GM12873 (cell line): ENCODE data around the gene SH2B3.

Source experiments
- CTCF ChIP-seq: IDR thresholded peaks from 2 replicates; pipeline ENCODE4 v1.5.1; 2012; ENCODE audit warnings: low read depth, mild to moderate bottlenecking, moderate library complexity, low read length, control low read depth; ENCODE audit not compliant: insufficient read depth; ENCODE audit errors: missing control alignments

The SH2B3 gene

GRCh38 chr12:111405859-111406473 lies at the start of gene SH2B3:
SH2B3 (plus strand) TSS chr12:111405923; CDS start chr12:111418146, 12,223 bp downstream.
- no peak for TF ChIP-seq CTCF

DNA sequence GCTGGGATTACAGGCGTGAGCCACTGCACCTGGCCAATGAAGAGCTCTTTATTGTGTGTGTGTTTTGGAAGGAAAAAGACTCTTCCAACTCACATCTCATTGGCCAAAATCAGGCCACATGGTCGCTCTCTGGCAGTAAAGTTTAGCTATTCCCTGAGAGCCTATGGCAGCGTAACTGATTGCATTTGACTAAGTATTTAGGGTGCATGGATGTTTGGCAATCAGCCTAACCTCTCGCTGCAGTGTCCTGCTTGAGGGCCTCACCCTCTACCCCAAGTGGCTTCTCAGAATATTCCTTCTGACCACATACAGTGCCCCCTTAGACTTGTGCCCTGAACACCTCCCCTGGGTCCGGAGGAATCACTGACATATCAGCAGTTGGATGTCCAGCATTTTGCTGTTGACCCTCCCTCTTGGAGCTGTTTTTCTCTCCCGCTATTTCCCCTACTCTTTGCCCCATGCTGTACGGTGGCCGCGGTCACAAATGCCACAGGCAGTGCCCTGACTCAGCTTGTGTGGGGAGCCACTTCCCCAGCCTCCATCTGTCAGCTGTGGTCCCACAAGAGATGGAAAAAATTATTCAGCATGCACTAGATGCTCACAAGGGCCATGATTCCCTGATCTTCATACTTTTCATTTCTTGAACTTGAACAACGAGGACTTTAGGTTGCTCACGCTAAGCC lies 46.4 kb upstream of the SH2B3 start:
- no peak for TF ChIP-seq CTCF

- TF ChIP-seq CTCF, result no peak
Measured at GRCh38 chr12:111359914-111360276, 45.8 kb upstream of the SH2B3 start.

DNA sequence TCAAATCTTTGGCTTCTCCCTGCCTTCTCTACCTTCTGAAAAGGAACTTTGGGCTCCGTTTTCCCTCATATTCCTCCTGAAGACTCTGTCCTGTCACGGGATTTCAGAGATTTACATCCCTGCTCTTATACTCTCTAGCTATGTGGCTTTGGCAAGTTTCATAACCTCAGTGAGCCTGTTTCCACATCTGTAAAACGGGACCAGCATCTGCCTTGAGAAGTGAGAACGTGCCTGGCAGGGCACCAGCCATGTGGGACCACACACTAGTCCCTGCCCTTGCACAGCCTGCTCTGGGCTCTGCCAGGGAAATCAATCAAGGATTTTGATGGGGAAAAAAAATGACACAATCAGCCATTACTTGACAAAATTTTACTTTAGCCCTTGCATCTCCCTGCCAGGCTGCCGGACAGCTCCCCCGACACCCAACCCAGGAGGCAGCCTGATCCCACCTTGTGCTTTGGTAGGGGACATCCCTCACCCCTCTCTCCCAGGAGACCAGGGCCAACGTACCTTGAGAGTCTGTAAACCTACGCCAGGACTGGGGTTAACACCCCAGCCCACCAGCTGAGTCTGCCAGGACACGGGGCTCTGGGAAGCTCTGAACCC lies 45.3 kb upstream of the SH2B3 start:
- no peak for TF ChIP-seq CTCF

- TF ChIP-seq CTCF, result no peak
Measured at GRCh38 chr12:111361073-111361716, 44.5 kb upstream of the SH2B3 start.

DNA sequence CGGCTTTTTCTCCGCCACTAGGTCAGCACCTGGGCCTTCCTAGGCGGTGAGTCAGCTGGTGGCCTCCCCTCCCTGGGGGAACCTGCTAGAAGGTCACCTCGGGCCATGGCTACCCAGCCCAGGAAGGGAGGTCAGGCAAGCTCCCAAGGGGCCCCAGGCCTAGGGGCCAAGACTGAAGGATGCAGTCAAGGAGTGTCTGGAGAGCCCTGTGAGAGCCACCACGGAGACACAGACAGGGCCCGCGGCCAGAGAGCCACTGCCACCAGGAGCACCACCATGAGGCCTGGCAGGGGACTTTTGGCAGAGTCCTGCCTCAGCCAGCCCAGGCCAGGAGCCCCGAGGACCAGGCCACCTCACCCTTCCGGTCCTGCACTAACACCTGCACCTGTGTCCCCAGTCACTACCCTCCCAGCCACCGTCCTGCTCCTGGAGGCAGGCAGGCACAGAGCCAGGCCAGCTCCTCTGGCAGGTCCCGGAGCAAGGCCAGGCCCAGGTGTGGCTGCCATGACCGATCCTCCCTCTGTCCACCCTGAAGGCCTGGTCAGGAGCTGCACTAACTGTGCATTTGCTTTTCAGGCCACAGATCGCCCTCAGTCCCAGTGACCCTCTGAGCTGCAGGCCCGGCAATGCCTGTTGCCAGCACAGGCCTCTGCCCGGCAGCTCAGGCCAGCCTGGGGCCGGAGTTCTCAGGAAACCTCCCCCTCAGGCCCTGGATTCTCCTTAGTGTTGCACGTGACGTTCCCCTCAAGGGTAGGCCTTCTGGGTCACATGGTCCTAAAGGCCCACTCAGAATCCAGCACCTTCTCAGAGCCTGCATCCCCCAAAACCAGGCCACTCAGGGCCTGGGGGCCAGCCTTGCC lies 43.8 kb upstream of the SH2B3 start:
- TF ChIP-seq CTCF, result no peak
